ENCODE results near the gene DTNB.

DTNB gene

GRCh38 chr2:25541378-25541777 is 132.0 kb downstream of the DTNB start:
- H3K36me3 ChIP-seq (ENCODE audit: control insufficient read depth in 2 of 2, insufficient read depth in 1 of 2, low read length in 2 of 2) = no peaks in the 10 kb centered on the region; a peak in 1 of 3 replicates
- ChIA-PET CTCF (no interaction called here), POLR2A (no interaction called here)
- no peak overlapping the region for H3K4me3 ChIP-seq (ENCODE audit: low read depth, low read length)
- H3K9me3 ChIP-seq (ENCODE audit: control insufficient read depth, insufficient read depth, low read depth, low read length) = no peaks in the 10 kb centered on the region
- H3K27ac ChIP-seq (ENCODE audit: extremely low read depth, low read depth, low read length) = no peak overlapping the region
- no peak for TF ChIP-seq KLF17 (tag by site-specific recombination; IDR thresholded peaks at IDR 0.05)
- no peak for TF ChIP-seq ZFHX2 (tag by site-specific recombination; conservative IDR thresholded peaks at IDR 0.05)
- no peak for TF ChIP-seq IKZF3 (tag by site-specific recombination; IDR thresholded peaks at IDR 0.05)
- no peak for TF ChIP-seq MEIS1 (CRISPR knock-in tag; IDR thresholded peaks at IDR 0.05; ENCODE audit: borderline replicate concordance)
- TF ChIP-seq ZNF398 (tag by site-specific recombination; IDR thresholded peaks at IDR 0.05) = no peak
- no peak for TF ChIP-seq YY2 (tag by site-specific recombination; IDR thresholded peaks at IDR 0.05)
- TF ChIP-seq ZBTB7A (tag by site-specific recombination; IDR thresholded peaks at IDR 0.05; ENCODE audit: low read depth) = no peak
- no peak for TF ChIP-seq INSM2 (tag by site-specific recombination; IDR thresholded peaks at IDR 0.05)
- no peak for TF ChIP-seq HOXA7 (CRISPR knock-in tag; IDR thresholded peaks at IDR 0.05; ENCODE audit: borderline replicate concordance)
- no peaks in the 10 kb centered on the region for H3K4me1 ChIP-seq (ENCODE audit: control insufficient read depth, insufficient read depth, low read length)

GRCh38 chr2:25539136-25539535 is 134.2 kb downstream of the DTNB start:
- ChIA-PET POLR2A (no interaction called here), CTCF (no interaction called here)
- no peak overlapping the region for H3K4me3 ChIP-seq (ENCODE audit: low read depth, low read length)
- TF ChIP-seq ZNF529 (tag by site-specific recombination; IDR thresholded peaks at IDR 0.05; ENCODE audit: insufficient replicate concordance) (no peak), ZNF174 (tag by site-specific recombination; IDR thresholded peaks at IDR 0.05) (no peak), ZNF585B (tag by site-specific recombination; IDR thresholded peaks at IDR 0.05) (no peak), ZNF629 (tag by site-specific recombination; IDR thresholded peaks at IDR 0.05) (no peak), ZNF24 (tag by site-specific recombination; IDR thresholded peaks at IDR 0.05) (no peak), ZNF266 (tag by site-specific recombination; IDR thresholded peaks at IDR 0.05; ENCODE audit: low read depth) (no peak), ZNF692 (tag by site-specific recombination; IDR thresholded peaks at IDR 0.05) (no peak), KLF9 (tag by site-specific recombination; IDR thresholded peaks at IDR 0.05; ENCODE audit: low read depth) (no peak), HOXD13 (CRISPR knock-in tag; IDR thresholded peaks at IDR 0.05; ENCODE audit: borderline replicate concordance) (no peak), PRDM2 (tag by site-specific recombination; IDR thresholded peaks at IDR 0.05; ENCODE audit: borderline replicate concordance) (no peak), RBAK (tag by site-specific recombination; IDR thresholded peaks at IDR 0.05) (no peak), GLIS2 (tag by site-specific recombination; IDR thresholded peaks at IDR 0.05) (no peak), ZNF660 (tag by site-specific recombination; IDR thresholded peaks at IDR 0.05) (no peak)
- no peak overlapping the region for H3K27ac ChIP-seq (ENCODE audit: extremely low read depth, low read depth, low read length)
- H3K9me3 ChIP-seq (ENCODE audit: control insufficient read depth, insufficient read depth, low read depth, low read length) = no peaks in the 10 kb centered on the region
- H3K4me1 ChIP-seq (ENCODE audit: control insufficient read depth, insufficient read depth, low read length) = no peaks in the 10 kb centered on the region
- H3K36me3 ChIP-seq (ENCODE audit: control insufficient read depth in 2 of 2, insufficient read depth in 1 of 2, low read length in 2 of 2) = no peaks in the 10 kb centered on the region; a peak in 1 of 3 replicates
